Glutamatergic neuron (in vitro differentiated cells): ENCODE data around the gene OGFOD1. TPM values are rescaled to one million over a fixed set of nuclear protein-coding genes. Genes with fewer than 3 reads are reported as not detected.

Experiments
- DNase-seq: peaks from one replicate; pipeline ENCODE4 v3.0.0; 2022
- H3K27ac Mint-ChIP-seq: one replicate; pipeline ENCODE4 v1.8.0; 2020; ENCODE audit warnings: mild to moderate bottlenecking, mixed read lengths, inconsistent platforms; ENCODE audit not compliant: unreplicated experiment
- H3K27me3 Mint-ChIP-seq: one replicate; pipeline ENCODE4 v1.8.0; 2020; ENCODE audit warnings: mild to moderate bottlenecking, moderate library complexity, mixed read lengths, inconsistent platforms; ENCODE audit not compliant: unreplicated experiment
- H3K36me3 Mint-ChIP-seq: one replicate; pipeline ENCODE4 v1.8.0; 2020; ENCODE audit warnings: mild to moderate bottlenecking, mixed read lengths, inconsistent platforms; ENCODE audit not compliant: unreplicated experiment
- H3K4me1 Mint-ChIP-seq: one replicate; pipeline ENCODE4 v1.8.0; 2020; ENCODE audit warnings: mild to moderate bottlenecking, low read depth, mixed read lengths, inconsistent platforms; ENCODE audit not compliant: unreplicated experiment
- H3K4me3 Mint-ChIP-seq: one replicate; pipeline ENCODE4 v1.8.0; 2020; ENCODE audit warnings: mild to moderate bottlenecking, mixed read lengths, inconsistent platforms; ENCODE audit not compliant: unreplicated experiment
- H3K9me3 Mint-ChIP-seq: one replicate; pipeline ENCODE4 v1.8.0; 2020; ENCODE audit warnings: mild to moderate bottlenecking, moderate library complexity, mixed read lengths, inconsistent platforms; ENCODE audit not compliant: unreplicated experiment
- CTCF ChIP-seq: fragments of 200-600 bp; sonication (generic); IDR thresholded peaks from one replicate; pipeline ENCODE4 v1.5.0; 2021; ENCODE audit not compliant: partially characterized antibody, unreplicated experiment
- total RNA-seq: library from RNA; stranded (reverse); fragmentation: NEBNext Ultra II Directional; extraction: Animal tissue kit (Norgen Biotek cat#: 25700); gene quantifications from one replicate; pipeline ENCODE4 v1.2.1, GENCODE V29; 2021; ENCODE audit not compliant: unreplicated experiment

Gene OGFOD1
- total RNA-seq, 1 donor from 2014 or later, result 45.6 TPM

DNA sequence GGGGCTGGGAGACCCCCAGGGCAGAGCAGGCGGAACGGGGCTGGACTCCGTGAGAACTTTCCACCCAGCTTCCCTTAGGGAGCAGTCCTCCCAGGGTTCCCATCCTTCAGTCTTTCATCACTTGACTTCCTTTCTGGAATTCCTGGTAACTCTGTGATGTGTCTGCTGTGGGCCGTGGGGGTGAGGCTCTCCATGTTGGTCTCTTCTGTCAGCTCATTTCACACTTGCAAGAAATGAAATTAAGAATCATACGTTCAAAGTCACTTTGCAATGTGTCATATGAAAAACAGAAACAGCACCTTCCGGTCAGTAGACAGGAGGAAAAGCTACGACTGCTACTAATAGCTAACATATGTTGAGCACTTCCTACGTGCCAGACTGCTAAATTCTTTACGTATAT lies 73.9 kb downstream of the OGFOD1 start:
- H3K27me3 Mint-ChIP-seq, result no peaks in the 10 kb centered on the region
- TF ChIP-seq CTCF, result no peak
- H3K27ac Mint-ChIP-seq, result no peak overlapping the region
- H3K4me3 Mint-ChIP-seq, result no peak overlapping the region
- no peaks in the 10 kb centered on the region for H3K4me1 Mint-ChIP-seq
- DNase-seq, result no peak
- H3K9me3 Mint-ChIP-seq, result peaks cover 4% of the 10 kb centered on the region
- no peaks in the 10 kb centered on the region for H3K36me3 Mint-ChIP-seq

Other genes starting within 250 kb of the OGFOD1 start
- 69.9 TPM for gene AMFR, start 26.0 kb upstream of the OGFOD1 start, total RNA-seq
- gene NUDT21, start 222 bp upstream of the OGFOD1 start, total RNA-seq, result 135 TPM
- 40.7 TPM for gene BBS2, start 68.5 kb downstream of the OGFOD1 start, total RNA-seq
- not detected for gene MT4, start 113.5 kb downstream of the OGFOD1 start, total RNA-seq
- gene MT3, start 138.0 kb downstream of the OGFOD1 start, total RNA-seq, result not detected
- gene MT2A, start 157.0 kb downstream of the OGFOD1 start, total RNA-seq, result not detected
- not detected for gene MT1E, start 174.2 kb downstream of the OGFOD1 start, total RNA-seq
- not detected for gene MT1M, start 181.1 kb downstream of the OGFOD1 start, total RNA-seq
- gene MT1A, start 187.1 kb downstream of the OGFOD1 start, total RNA-seq, result not detected
- gene MT1B, start 200.3 kb downstream of the OGFOD1 start, total RNA-seq, result not detected
- gene MT1F, start 206.4 kb downstream of the OGFOD1 start, total RNA-seq, result 3.4 TPM
- not detected for gene MT1G, start 216.5 kb downstream of the OGFOD1 start, total RNA-seq
- not detected for gene MT1H, start 218.3 kb downstream of the OGFOD1 start, total RNA-seq
- gene MT1X, start 230.9 kb downstream of the OGFOD1 start, total RNA-seq, result 9.5 TPM